ENCODE data around the gene RANBP17.
"Not testable (repeated sequence)": the region's sequence is repeated elsewhere in the genome, so short reads cannot be mapped to it uniquely, and the experiment has no call there.

The RANBP17 gene

GRCh38 chr5:170974461-170974860 is 112.6 kb downstream of the RANBP17 start:
- H3K4me3 ChIP-seq = no peak overlapping the region
- no peak for TF ChIP-seq Cebpa-rat (IDR thresholded peaks at IDR 0.05)
- no peaks in the 10 kb centered on the region for H4K20me1 ChIP-seq
- peaks cover 0 to 8% (median 3%) of the 10 kb centered on the region in 10 experiments; a peak in 8 of 20 replicates for H3K4me1 ChIP-seq
- H3K9me3 ChIP-seq (replicated peaks in 1 of 11) = peaks cover 3 to 9% (median 6%) of the 10 kb centered on the region in 11 experiments
- no peaks in the 10 kb centered on the region for H3K27me3 ChIP-seq
- peak overlapping the region in 5 of 11 experiments; percentile 6 to 53 (median 43); a peak in 10 of 22 replicates for H3K4me2 ChIP-seq
- no peaks in the 10 kb centered on the region for H3K36me3 ChIP-seq
- no peak overlapping the region for H3K9ac ChIP-seq
- H3K27ac ChIP-seq = peak overlapping the region in 2 of 11 experiments; percentile 26 to 34; a peak in 2 of 22 replicates

GRCh38 chr5:170980261-170980660 is 118.4 kb downstream of the RANBP17 start:
- H3K27me3 ChIP-seq, H3K4me2 ChIP-seq: not testable (repeated sequence)
- peak overlapping the region in 1 of 10 experiments; percentile 21; a peak in 1 of 20 replicates for H3K4me3 ChIP-seq

GRCh38 chr5:170985486-170985885 is 123.7 kb downstream of the RANBP17 start:
- Histone ChIP-seq H3K9ac (no peak overlapping the region), H3K4me3 (no peak overlapping the region), H3K27ac (no peak overlapping the region), H3K4me1 (no peaks in the 10 kb centered on the region), H3K36me3 (peaks cover 0 to 3% (median 0%) of the 10 kb centered on the region in 11 experiments; a peak in 2 of 22 replicates), H3K27me3 (no peaks in the 10 kb centered on the region), H3K9me3 (replicated peaks in 1 of 11) (peaks cover 16 to 22% (median 17%) of the 10 kb centered on the region in 11 experiments), H3K4me2 (no peak overlapping the region), H4K20me1 (no peaks in the 10 kb centered on the region; a peak in 1 of 22 replicates)
- TF ChIP-seq Cebpa-rat (IDR thresholded peaks at IDR 0.05) = no peak

More at GRCh38 chr5:170980261-170980660, 118.4 kb downstream of the RANBP17 start:
- H3K36me3 ChIP-seq, H3K27ac ChIP-seq, H4K20me1 ChIP-seq, H3K4me1 ChIP-seq, H3K9ac ChIP-seq: not testable (repeated sequence)
- peaks cover 29 to 38% (median 34%) of the 10 kb centered on the region in 11 experiments for H3K9me3 ChIP-seq (replicated peaks in 1 of 11)

GRCh38 chr5:170986598-170986997 is 124.8 kb downstream of the RANBP17 start:
- Histone ChIP-seq H3K4me1 (no peaks in the 10 kb centered on the region), H3K9me3 (replicated peaks in 1 of 11) (peaks cover 5 to 11% (median 6%) of the 10 kb centered on the region in 11 experiments), H3K27me3 (no peaks in the 10 kb centered on the region), H3K4me2 (no peak overlapping the region), H3K4me3 (no peak overlapping the region), H3K36me3 (no peaks in the 10 kb centered on the region), H3K9ac (no peak overlapping the region), H4K20me1 (no peaks in the 10 kb centered on the region; a peak in 1 of 22 replicates), H3K27ac (no peak overlapping the region)
- TF ChIP-seq Cebpa-rat (IDR thresholded peaks at IDR 0.05) = no peak

GRCh38 chr5:170993476-170993875 is 131.7 kb downstream of the RANBP17 start:
- no peak overlapping the region for H3K4me2 ChIP-seq
- TF ChIP-seq Cebpa-rat (IDR thresholded peaks at IDR 0.05) = no peak

GRCh38 chr5:171010086-171010485 is 148.3 kb downstream of the RANBP17 start:
- Histone ChIP-seq H3K4me1 (peaks cover 0 to 16% (median 0%) of the 10 kb centered on the region in 10 experiments; a peak in 4 of 20 replicates), H3K27me3 (no peaks in the 10 kb centered on the region), H3K4me2 (peak overlapping the region in 2 of 11 experiments; percentile 28 to 37; a peak in 4 of 22 replicates), H4K20me1 (no peaks in the 10 kb centered on the region), H3K27ac (no peak overlapping the region), H3K4me3 (no peak overlapping the region), H3K36me3 (no peaks in the 10 kb centered on the region), H3K9ac (no peak overlapping the region), H3K9me3 (replicated peaks in 1 of 11) (peaks cover 6 to 20% (median 15%) of the 10 kb centered on the region in 11 experiments; a peak in 19 of 22 replicates)
- no peak for TF ChIP-seq Cebpa-rat (IDR thresholded peaks at IDR 0.05)

More at GRCh38 chr5:170993476-170993875, 131.7 kb downstream of the RANBP17 start:
- H3K4me1 ChIP-seq = no peaks in the 10 kb centered on the region
- no peak overlapping the region for H3K27ac ChIP-seq
- no peaks in the 10 kb centered on the region for H4K20me1 ChIP-seq
- no peak overlapping the region for H3K4me3 ChIP-seq
- no peaks in the 10 kb centered on the region for H3K36me3 ChIP-seq
- H3K27me3 ChIP-seq = no peaks in the 10 kb centered on the region
- peaks cover 0 to 7% (median 0%) of the 10 kb centered on the region in 11 experiments; a peak in 1 of 22 replicates for H3K9me3 ChIP-seq (replicated peaks in 1 of 11)
- H3K9ac ChIP-seq = no peak overlapping the region

GRCh38 chr5:171010816-171011215 is 149.0 kb downstream of the RANBP17 start:
- TF ChIP-seq Cebpa-rat (IDR thresholded peaks at IDR 0.05) = no peak
- Histone ChIP-seq H3K4me2 (peak overlapping the region in 2 of 11 experiments; percentile 28 to 37; a peak in 4 of 22 replicates), H3K4me1 (peaks cover 0 to 16% (median 0%) of the 10 kb centered on the region in 10 experiments; a peak in 4 of 20 replicates)

GRCh38 chr5:171023508-171023907 is 161.7 kb downstream of the RANBP17 start:
- H3K27me3 ChIP-seq = no peaks in the 10 kb centered on the region
- no peak overlapping the region for H3K4me2 ChIP-seq
- no peak for TF ChIP-seq Cebpa-rat (IDR thresholded peaks at IDR 0.05)
- no peaks in the 10 kb centered on the region for H4K20me1 ChIP-seq
- no peak overlapping the region for H3K27ac ChIP-seq
- peaks cover 23 to 43% (median 33%) of the 10 kb centered on the region in 11 experiments for H3K9me3 ChIP-seq (replicated peaks in 1 of 11)
- no peaks in the 10 kb centered on the region for H3K4me1 ChIP-seq
- no peak overlapping the region for H3K4me3 ChIP-seq
- H3K36me3 ChIP-seq = 0 out of 22 replicates have a peak, but pooled peaks cover 0 to 4% (median 0%) of the 10 kb centered on the region in 11 experiments
- H3K9ac ChIP-seq = no peak overlapping the region

More at GRCh38 chr5:171010816-171011215, 149.0 kb downstream of the RANBP17 start:
- H4K20me1 ChIP-seq = no peaks in the 10 kb centered on the region
- peaks cover 6 to 20% (median 15%) of the 10 kb centered on the region in 11 experiments; a peak in 19 of 22 replicates for H3K9me3 ChIP-seq (replicated peaks in 1 of 11)
- no peak overlapping the region for H3K27ac ChIP-seq
- H3K36me3 ChIP-seq = no peaks in the 10 kb centered on the region
- no peaks in the 10 kb centered on the region for H3K27me3 ChIP-seq
- no peak overlapping the region for H3K9ac ChIP-seq
- no peak overlapping the region for H3K4me3 ChIP-seq

- Histone ChIP-seq H3K9me3 (replicated peaks in 1 of 11) (peaks cover 23 to 43% (median 33%) of the 10 kb centered on the region in 11 experiments), H3K9ac (no peak overlapping the region), H3K4me1 (no peaks in the 10 kb centered on the region), H3K4me3 (no peak overlapping the region), H3K4me2 (no peak overlapping the region), H3K36me3 (0 out of 22 replicates have a peak, but pooled peaks cover 0 to 4% (median 0%) of the 10 kb centered on the region in 11 experiments), H3K27ac (no peak overlapping the region), H3K27me3 (no peaks in the 10 kb centered on the region), H4K20me1 (no peaks in the 10 kb centered on the region)
- no peak for TF ChIP-seq Cebpa-rat (IDR thresholded peaks at IDR 0.05)
Observed at GRCh38 chr5:171024084-171024483, 162.3 kb downstream of the RANBP17 start.

- no peaks in the 10 kb centered on the region for H4K20me1 ChIP-seq
- H3K27me3 ChIP-seq = no peaks in the 10 kb centered on the region
- H3K4me3 ChIP-seq = no peak overlapping the region
- H3K27ac ChIP-seq = no peak overlapping the region
- H3K4me2 ChIP-seq = no peak overlapping the region
- TF ChIP-seq Cebpa-rat (IDR thresholded peaks at IDR 0.05) = no peak
- no peaks in the 10 kb centered on the region for H3K36me3 ChIP-seq
- peaks cover 0 to 1% (median 0%) of the 10 kb centered on the region in 11 experiments; a peak in 1 of 22 replicates for H3K9me3 ChIP-seq (replicated peaks in 1 of 11)
- H3K4me1 ChIP-seq = no peaks in the 10 kb centered on the region
- no peak overlapping the region for H3K9ac ChIP-seq
Observed at GRCh38 chr5:171029401-171029800, 167.6 kb downstream of the RANBP17 start.

Data from BLaER1 treated with 17β-estradiol and CSF1 and Interleukin-3, amounts not matched to agents 10 nM and 100 nM (cell line).